Lung (tissue), 12 donors: ENCODE measurements around the gene STXBP5L. TPM values are rescaled to one million over a fixed set of nuclear protein-coding genes. Genes with fewer than 3 reads are reported as not detected.
A peak's percentile ranks its signal among the peaks of the same experiment; 100 is the strongest.

Experiments
- ATAC-seq: fragments of 200-7000 bp; cut with Tn5 transposase; one replicate; pipeline ENCODE4 v1.9.1; 2020; ENCODE audit warnings: moderate number of reproducible peaks; ENCODE audit not compliant: insufficient read depth, low FRiP score
- DNase-seq, 3 donors: peaks; one replicate each; pipeline ENCODE4 v3.0.0-alpha.2; 2013 to 2017
- H3K27ac ChIP-seq, 2 donors: one replicate each; pipeline ENCODE4 v1.5.1; 2013; ENCODE audit warnings: mild to moderate bottlenecking in 2 of 2, moderate library complexity in 2 of 2, control low read depth in 1 of 2, inconsistent platforms in 1 of 2, low read depth in 1 of 2, low read length in 1 of 2
- H3K27me3 ChIP-seq, 3 donors: one replicate each; pipeline ENCODE4 v1.5.1; 2013; ENCODE audit warnings: low read length in 2 of 3; ENCODE audit not compliant: control insufficient read depth in 3 of 3, insufficient read depth in 3 of 3
- H3K36me3 ChIP-seq, 4 donors: one replicate each; pipeline ENCODE4 v1.5.1; 2013; ENCODE audit warnings: low read length in 4 of 4, mild to moderate bottlenecking in 1 of 4, moderate library complexity in 1 of 4; ENCODE audit not compliant: control insufficient read depth in 4 of 4, insufficient read depth in 4 of 4
- H3K4me1 ChIP-seq, 5 donors: one replicate each; pipeline ENCODE4 v1.5.1; 2013; ENCODE audit warnings: low read length in 5 of 5, mild to moderate bottlenecking in 2 of 5, moderate library complexity in 1 of 5; ENCODE audit not compliant: control insufficient read depth in 5 of 5, insufficient read depth in 5 of 5
- H3K4me3 ChIP-seq: one replicate; pipeline ENCODE4 v1.5.1; 2013; ENCODE audit warnings: mild to moderate bottlenecking, control low read depth, moderate library complexity
- H3K9ac ChIP-seq, 2 donors: one replicate each; pipeline ENCODE4 v1.5.1; 2013; ENCODE audit warnings: low read length in 2 of 2, control low read depth in 1 of 2; ENCODE audit not compliant: insufficient read depth in 1 of 2
- H3K9me3 ChIP-seq, 4 donors: one replicate each; pipeline ENCODE4 v1.5.1; 2013; ENCODE audit warnings: low read length in 3 of 4, mild to moderate bottlenecking in 1 of 4, moderate library complexity in 1 of 4; ENCODE audit not compliant: control insufficient read depth in 4 of 4, insufficient read depth in 3 of 4
- WGBS, 2 donors: extraction: QIAGEN DNeasy Blood & Tissue Kit; methylation state at CpG; one replicate each; pipeline ENCODE4 v1.1.7; 2013; 5-methylcytosine and 5-hydroxymethylcytosine counted together
- polyA plus RNA-seq, 2 donors: library from polyadenylated mRNA; stranded (reverse); fragments of 200-250 nt; gene quantifications; one replicate each; pipeline ENCODE4 v1.2.1, GENCODE V29; 2013
- total RNA-seq, 2 donors: library from RNA; depleted of rRNA in 1 of 2; stranded (reverse); fragments of >200 nt in 1 of 2; gene quantifications; one replicate each; pipeline ENCODE4 v1.2.1, GENCODE V29; 2014 to 2021
- TF ChIP-seq, protein P1 (sequence below): IDR thresholded peaks from 2 replicates; pipeline ENCODE4 v1.5.1; 2012; ENCODE audit warnings: mild to moderate bottlenecking; ENCODE audit errors: control extremely low read depth, extremely low read depth
- donor health status: control.
- donor health status: control.
- donor health status: Bipolar disorder and iron deficiency.
- donor health status: healthy.
- donor health status: DM: yes; HTN: yes; CAD: no.

STXBP5L gene
- total and polyA plus RNA-seq, 4 donors = 0.26 TPM; not detected in 3

DNA sequence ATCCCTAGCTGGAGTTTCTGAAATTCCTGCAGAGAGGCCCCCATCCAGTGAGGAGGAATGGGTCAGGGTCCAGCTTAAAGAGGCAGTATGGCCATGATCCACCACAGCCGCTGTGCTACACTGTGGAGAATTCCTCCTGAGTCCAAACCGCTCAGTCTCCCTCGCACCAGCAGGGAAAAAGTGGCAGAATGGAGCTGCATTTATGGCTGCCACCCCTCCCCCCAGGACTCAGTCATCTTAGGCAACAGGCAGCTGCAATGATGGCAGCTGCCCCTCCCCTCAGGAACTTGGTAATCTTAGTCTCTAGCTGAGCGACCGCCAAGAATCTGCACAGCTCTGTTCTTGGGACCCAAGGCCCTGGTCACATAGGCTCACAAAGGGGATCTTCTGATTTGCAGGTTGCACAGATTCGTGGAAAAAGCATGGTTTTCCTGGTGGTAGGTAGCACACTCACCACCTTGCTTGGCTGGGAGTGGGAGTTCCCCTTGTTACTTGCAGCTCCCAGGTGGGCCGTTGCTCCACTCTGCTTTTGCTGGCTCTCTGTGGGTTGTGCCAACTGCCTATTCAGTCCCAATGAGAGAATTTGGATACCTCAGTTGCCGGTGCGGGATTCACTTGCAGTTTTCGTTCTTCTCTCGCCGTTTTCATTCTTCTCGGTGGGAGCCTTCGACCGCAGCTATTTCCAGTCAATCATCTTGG, 204.1 kb downstream of the STXBP5L start:
- H3K9ac ChIP-seq = no peak overlapping the region
- 84 to 86% methylated on average over 15 of the region's 15 CpGs for WGBS, 2 donors

DNA sequence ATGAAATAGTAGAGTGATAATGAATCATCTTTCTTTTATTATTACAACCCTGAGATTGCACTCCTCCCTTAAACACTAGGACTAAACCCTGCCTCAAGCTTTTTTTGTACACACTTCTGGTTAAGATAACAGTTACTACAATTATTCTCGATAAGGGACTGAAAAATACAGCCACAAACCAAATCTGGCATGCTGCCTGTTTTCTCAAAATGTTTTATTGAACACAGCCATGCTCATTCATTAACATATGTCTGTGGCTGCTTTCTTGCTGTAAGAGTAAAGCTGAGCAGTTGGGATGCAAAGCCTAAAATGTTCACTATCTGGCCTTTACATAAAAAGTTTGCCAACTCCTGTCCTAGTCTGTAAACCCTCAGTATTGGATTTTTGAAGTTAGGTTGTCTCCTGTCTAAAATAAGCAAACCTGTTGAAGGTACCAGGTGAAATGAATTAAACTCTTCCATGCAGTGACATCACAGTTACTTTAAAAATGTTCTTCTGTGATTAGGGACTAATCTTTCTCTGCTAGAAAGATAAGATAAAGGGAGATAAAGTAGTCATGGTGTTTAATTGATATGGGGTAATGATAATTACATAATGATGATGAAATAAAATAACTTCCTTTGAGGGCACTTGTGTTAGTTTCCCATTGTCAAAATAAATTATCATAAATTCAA, 218.2 kb downstream of the STXBP5L start:
- DNase-seq = peak in 2 of 3 donors; percentile 8 to 10
- no peaks in the 10 kb centered on the region for H3K4me1 ChIP-seq
- WGBS, 2 donors = 26 to 45% methylated on average over 1 of the region's 1 CpG

More for the DNA sequence above, 204.1 kb downstream of the STXBP5L start:
- Histone ChIP-seq H3K27ac (no peak overlapping the region), H3K4me3 (no peak overlapping the region), H3K36me3 (no peaks in the 10 kb centered on the region), H3K9me3 (peaks cover 0 to 3% (median 0%) of the 10 kb centered on the region in 4 donors), H3K4me1 (no peaks in the 10 kb centered on the region), H3K27me3 (no peaks in the 10 kb centered on the region)
- DNase-seq = no peak
- no peak for ATAC-seq
- TF ChIP-seq, protein P1, sequence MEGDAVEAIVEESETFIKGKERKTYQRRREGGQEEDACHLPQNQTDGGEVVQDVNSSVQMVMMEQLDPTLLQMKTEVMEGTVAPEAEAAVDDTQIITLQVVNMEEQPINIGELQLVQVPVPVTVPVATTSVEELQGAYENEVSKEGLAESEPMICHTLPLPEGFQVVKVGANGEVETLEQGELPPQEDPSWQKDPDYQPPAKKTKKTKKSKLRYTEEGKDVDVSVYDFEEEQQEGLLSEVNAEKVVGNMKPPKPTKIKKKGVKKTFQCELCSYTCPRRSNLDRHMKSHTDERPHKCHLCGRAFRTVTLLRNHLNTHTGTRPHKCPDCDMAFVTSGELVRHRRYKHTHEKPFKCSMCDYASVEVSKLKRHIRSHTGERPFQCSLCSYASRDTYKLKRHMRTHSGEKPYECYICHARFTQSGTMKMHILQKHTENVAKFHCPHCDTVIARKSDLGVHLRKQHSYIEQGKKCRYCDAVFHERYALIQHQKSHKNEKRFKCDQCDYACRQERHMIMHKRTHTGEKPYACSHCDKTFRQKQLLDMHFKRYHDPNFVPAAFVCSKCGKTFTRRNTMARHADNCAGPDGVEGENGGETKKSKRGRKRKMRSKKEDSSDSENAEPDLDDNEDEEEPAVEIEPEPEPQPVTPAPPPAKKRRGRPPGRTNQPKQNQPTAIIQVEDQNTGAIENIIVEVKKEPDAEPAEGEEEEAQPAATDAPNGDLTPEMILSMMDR = no peak

DNA sequence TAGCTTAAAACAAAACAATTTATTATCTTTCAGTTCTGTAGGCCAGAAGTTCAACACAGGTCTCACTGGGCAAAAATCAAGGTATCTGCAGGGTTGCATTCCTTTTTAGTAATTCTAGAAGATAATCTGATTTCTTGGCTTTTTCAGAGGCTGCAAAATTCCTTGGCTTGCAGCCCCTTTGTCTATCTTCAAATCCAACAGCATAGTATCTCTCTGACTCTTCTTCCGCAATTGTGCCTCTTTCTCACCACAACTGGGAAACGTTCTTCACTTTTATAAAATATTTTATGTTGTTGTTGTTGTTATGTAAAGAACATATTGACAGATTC, 218.7 kb downstream of the STXBP5L start:
- Histone ChIP-seq H3K27ac (no peak overlapping the region), H3K9ac (no peak overlapping the region), H3K36me3 (no peaks in the 10 kb centered on the region), H3K9me3 (no peaks in the 10 kb centered on the region), H3K4me3 (no peak overlapping the region), H3K27me3 (no peaks in the 10 kb centered on the region), H3K4me1 (no peaks in the 10 kb centered on the region)
- DNase-seq (no peak), ATAC-seq (no peak)
- 79 to 90% methylated on average over 2 of the region's 2 CpGs for whole genome bisulfite sequencing, 2 donors
- TF ChIP-seq, protein P1 = no peak

More for the DNA sequence above, 218.2 kb downstream of the STXBP5L start:
- H3K4me3 ChIP-seq = no peak overlapping the region
- no peaks in the 10 kb centered on the region for H3K36me3 ChIP-seq
- no peak overlapping the region for H3K9ac ChIP-seq
- H3K9me3 ChIP-seq = no peaks in the 10 kb centered on the region
- no peaks in the 10 kb centered on the region for H3K27me3 ChIP-seq
- no peak for ATAC-seq
- H3K27ac ChIP-seq = no peak overlapping the region
- TF ChIP-seq, protein P1 = no peak
